ENCODE measurements around the gene LCTL. TPM values are rescaled to one million over a fixed set of nuclear protein-coding genes. Genes with fewer than 3 reads are reported as not detected.

LCTL gene
- total and polyA plus RNA-seq, 8 donors, result not detected

GRCh38 chr15:66569461-66570137, 3.8 kb upstream of the LCTL start:
- no peak for ATAC-seq

GRCh38 chr15:66567897-66568296, 2.1 kb upstream of the LCTL start:
- ATAC-seq (no peak), FAIRE-seq (no peak), DNase-seq (no peak)
- WGBS, 2 donors, result 77 to 82% methylated on average over 7 of the region's 7 CpGs
- no peaks in the 10 kb centered on the region for H3K27me3 ChIP-seq
- no peak overlapping the region for H3K4me3 ChIP-seq
- H3K27ac ChIP-seq, result no peak overlapping the region
- no peak for TF ChIP-seq CTCF (IDR thresholded peaks at IDR 0.05)
- H3K36me3 ChIP-seq, result no peaks in the 10 kb centered on the region
- H3K9me3 ChIP-seq, result no peaks in the 10 kb centered on the region
- no peaks in the 10 kb centered on the region for H3K4me1 ChIP-seq
- intact Hi-C loops (cut with DNase I), result no loop called here

More at GRCh38 chr15:66569461-66570137, 3.8 kb upstream of the LCTL start:
- no peaks in the 10 kb centered on the region for H3K27me3 ChIP-seq
- DNase-seq, result peak in 1 of 6 donors; percentile 13
- no peak for TF ChIP-seq CTCF (IDR thresholded peaks at IDR 0.05)
- no peak for FAIRE-seq
- 77 to 82% methylated on average over 9 of the region's 9 CpGs for WGBS, 2 donors
- H3K9me3 ChIP-seq, result no peaks in the 10 kb centered on the region
- no peaks in the 10 kb centered on the region for H3K36me3 ChIP-seq
- intact Hi-C loops (cut with DNase I), result no loop called here
- H3K4me1 ChIP-seq, result no peaks in the 10 kb centered on the region
- no peak overlapping the region for H3K27ac ChIP-seq
- no peak overlapping the region for H3K4me3 ChIP-seq

GRCh38 chr15:66566963-66567531, 1.2 kb upstream of the LCTL start:
- Histone ChIP-seq H3K4me1 (no peaks in the 10 kb centered on the region), H3K4me3 (no peak overlapping the region), H3K27me3 (no peaks in the 10 kb centered on the region), H3K36me3 (no peaks in the 10 kb centered on the region), H3K9me3 (no peaks in the 10 kb centered on the region), H3K27ac (no peak overlapping the region)
- TF ChIP-seq CTCF (IDR thresholded peaks at IDR 0.05), result peak; percentile 44 to 71 (median 57)
- FAIRE-seq (no peak), ATAC-seq (peak; percentile 64 to 86 (median 80)), DNase-seq (peak in 5 of 6 donors; percentile 26 to 70 (median 37))
- intact Hi-C loops (cut with DNase I), result no loop called here
- 25 to 30% methylated on average over 15 of the region's 15 CpGs for WGBS, 2 donors

GRCh38 chr15:66565141-66565641, 607 bp downstream of the LCTL start:
- Histone ChIP-seq H3K36me3 (no peaks in the 10 kb centered on the region), H3K27ac (no peak overlapping the region), H3K9me3 (no peaks in the 10 kb centered on the region), H3K4me1 (no peaks in the 10 kb centered on the region), H3K27me3 (no peaks in the 10 kb centered on the region), H3K4me3 (no peak overlapping the region)
- no peak for ATAC-seq
- FAIRE-seq, result no peak
- no peak for TF ChIP-seq CTCF (IDR thresholded peaks at IDR 0.05)
- intact Hi-C loops (cut with DNase I), result no loop called here
- no peak for DNase-seq
- 80 to 82% methylated on average over 9 of the region's 9 CpGs for WGBS, 2 donors
